Fibroblast of lung (primary cell): ENCODE measurements around the gene ADCY3.

Experiments
- EZH2 ChIP-seq: IDR thresholded peaks from 2 replicates; pipeline ENCODE4 v1.5.1; 2012; ENCODE audit warnings: low read length, control low read depth, mild to moderate bottlenecking; ENCODE audit errors: missing control alignments
- TF ChIP-seq, protein P1 (sequence below), 2 donors: IDR thresholded peaks in 1 of 2; conservative IDR thresholded peaks in 1 of 2; 1 replicate in 1 of 2; 2 replicates in 1 of 2; pipeline ENCODE4 v1.5.1; 2011 to 2012; ENCODE audit warnings: low read length in 2 of 2, control low read depth in 1 of 2, inconsistent platforms in 1 of 2, low read depth in 1 of 2, mild to moderate bottlenecking in 1 of 2

DNA sequence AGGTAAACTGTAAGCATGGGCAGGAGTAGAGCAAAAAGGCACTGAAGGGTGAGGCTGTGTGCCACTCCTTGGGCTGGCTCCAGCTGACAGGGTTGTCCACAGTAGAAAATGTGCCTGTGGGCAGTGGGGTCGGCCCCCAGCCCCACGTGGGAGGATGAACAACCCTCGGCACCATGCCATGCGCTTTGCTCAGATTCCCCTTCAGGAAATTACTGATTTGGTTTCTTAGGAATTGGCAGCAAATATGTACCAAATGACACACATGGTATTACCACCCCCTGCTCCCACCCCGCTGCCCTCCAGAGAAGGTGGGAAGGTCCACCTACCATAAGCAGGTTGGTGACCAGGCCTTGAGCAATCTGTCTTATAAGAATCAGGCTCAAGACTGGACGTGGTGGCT, 13.6 kb downstream of the ADCY3 start:
- TF ChIP-seq, protein P1, sequence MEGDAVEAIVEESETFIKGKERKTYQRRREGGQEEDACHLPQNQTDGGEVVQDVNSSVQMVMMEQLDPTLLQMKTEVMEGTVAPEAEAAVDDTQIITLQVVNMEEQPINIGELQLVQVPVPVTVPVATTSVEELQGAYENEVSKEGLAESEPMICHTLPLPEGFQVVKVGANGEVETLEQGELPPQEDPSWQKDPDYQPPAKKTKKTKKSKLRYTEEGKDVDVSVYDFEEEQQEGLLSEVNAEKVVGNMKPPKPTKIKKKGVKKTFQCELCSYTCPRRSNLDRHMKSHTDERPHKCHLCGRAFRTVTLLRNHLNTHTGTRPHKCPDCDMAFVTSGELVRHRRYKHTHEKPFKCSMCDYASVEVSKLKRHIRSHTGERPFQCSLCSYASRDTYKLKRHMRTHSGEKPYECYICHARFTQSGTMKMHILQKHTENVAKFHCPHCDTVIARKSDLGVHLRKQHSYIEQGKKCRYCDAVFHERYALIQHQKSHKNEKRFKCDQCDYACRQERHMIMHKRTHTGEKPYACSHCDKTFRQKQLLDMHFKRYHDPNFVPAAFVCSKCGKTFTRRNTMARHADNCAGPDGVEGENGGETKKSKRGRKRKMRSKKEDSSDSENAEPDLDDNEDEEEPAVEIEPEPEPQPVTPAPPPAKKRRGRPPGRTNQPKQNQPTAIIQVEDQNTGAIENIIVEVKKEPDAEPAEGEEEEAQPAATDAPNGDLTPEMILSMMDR (conservative IDR thresholded peaks at IDR 0.05 in 1 of 2, IDR thresholded peaks at IDR 0.05 in 1 of 2; ENCODE audit: low read depth in 1 of 2, low read length in 2 of 2) = no peak
- no peak for TF ChIP-seq EZH2
